K562 (cell line): ENCODE data around the gene GMPR2. TPM values are rescaled to one million over a fixed set of nuclear protein-coding genes. Genes with fewer than 3 reads are reported as not detected.

ENCODE experiments used
- ETS2 ChIP-seq: IDR thresholded peaks from 2 replicates; pipeline ENCODE4 v1.6.1; 2016; ENCODE audit warnings: borderline replicate concordance, missing genetic modification characterization, mild to moderate bottlenecking, moderate library complexity, missing compliant biosample characterization; ENCODE audit not compliant: poor library complexity, severe bottlenecking
- FOSL1 ChIP-seq: fragments of 200-800 bp; sonication (Bioruptor generic); conservative IDR thresholded peaks from 2 replicates; pipeline ENCODE4 v1.6.1; 2016; ENCODE audit warnings: missing genetic modification characterization, missing compliant biosample characterization
- FOXP1 ChIP-seq: sonication (generic); formaldehyde crosslinking; IDR thresholded peaks from 2 replicates; pipeline ENCODE4 v1.8.0; 2022; ENCODE audit warnings: mild to moderate bottlenecking, missing genetic modification reagents
- GTF3C2 ChIP-seq: IDR thresholded peaks from 3 replicates; pipeline ENCODE4 v1.6.1; 2011; ENCODE audit warnings: borderline replicate concordance, mild to moderate bottlenecking, moderate library complexity; ENCODE audit not compliant: insufficient read length; ENCODE audit errors: extremely low read depth
- HCFC1 ChIP-seq: IDR thresholded peaks from 2 replicates; pipeline ENCODE4 v1.6.1; 2012; ENCODE audit warnings: low read depth, low read length, improper control_type of control experiment
- IFI16 ChIP-seq: fragments of 250-450 bp; sonication (Bioruptor Pico); IDR thresholded peaks from 2 replicates; pipeline ENCODE4 v2.1.2; 2022; ENCODE audit warnings: mild to moderate bottlenecking, inconsistent platforms
- L3MBTL2 ChIP-seq: fragments of 450-650 bp; IDR thresholded peaks from 2 replicates; pipeline ENCODE4 v1.6.1; 2016; ENCODE audit warnings: mild to moderate bottlenecking, moderate library complexity
- NUFIP1 ChIP-seq: fragments of 450-650 bp; IDR thresholded peaks from 2 replicates; pipeline ENCODE4 v1.6.1; 2018; ENCODE audit not compliant: partially characterized antibody
- THAP12 ChIP-seq: fragments of 250-450 bp; sonication (Bioruptor Pico); IDR thresholded peaks from 2 replicates; pipeline ENCODE4 v1.9.0; 2021; ENCODE audit warnings: mild to moderate bottlenecking, inconsistent platforms
- ZBTB34 ChIP-seq: fragments of 250-450 bp; sonication (Bioruptor Pico); IDR thresholded peaks from 2 replicates; pipeline ENCODE4 v1.8.0; 2021; ENCODE audit warnings: mild to moderate bottlenecking, moderate library complexity
- ZEB2 ChIP-seq: fragments of 450-650 bp; IDR thresholded peaks from 2 replicates; pipeline ENCODE4 v1.6.1; 2016
- ZNF124 ChIP-seq: sonication (generic); formaldehyde crosslinking; IDR thresholded peaks from 2 replicates; pipeline ENCODE4 v1.8.1; 2022; ENCODE audit warnings: missing genetic modification reagents
- ZNF174 ChIP-seq: fragments of 250-450 bp; sonication (Bioruptor Pico); IDR thresholded peaks from 2 replicates; pipeline ENCODE4 v1.4.0; 2020; ENCODE audit warnings: mild to moderate bottlenecking
- ZNF507 ChIP-seq: conservative IDR thresholded peaks from 2 replicates; pipeline ENCODE4 v1.6.1; 2017; ENCODE audit warnings: missing genetic modification characterization, missing compliant biosample characterization
- ZNF586 ChIP-seq: fragments of 450-650 bp; formaldehyde crosslinking; conservative IDR thresholded peaks from 2 replicates; pipeline ENCODE4 v1.4.0; 2020; ENCODE audit warnings: mild to moderate bottlenecking, moderate library complexity
- ZNF707 ChIP-seq: fragments of 250-450 bp; sonication (Bioruptor Pico); conservative IDR thresholded peaks from 2 replicates; pipeline ENCODE4 v1.8.0; 2022; ENCODE audit warnings: inconsistent platforms, mild to moderate bottlenecking, moderate library complexity
- polyA plus RNA-seq, 8 experiments: library from polyadenylated mRNA; depleted of rRNA in 4 of 8; stranded (reverse) in 5 of 8; unstranded in 3 of 8; fragments of >200 nt; fragmentation: Nextera tagmentation in 2 of 8; fragmentation: Illumina TruSeq in 1 of 8; extraction: Ambion mirVana in 2 of 8; extraction: Trizol in 1 of 8; gene quantifications; 2 replicates each; pipeline versions ENCODE4 v1.2.1 to v1.2.3, GENCODE V29; 2011 to 2014; ENCODE audit warnings: inconsistent platforms in 1 of 8, missing spikeins in 1 of 8
- total RNA-seq, 7 experiments: library from RNA; depleted of rRNA in 6 of 7; stranded (reverse); fragments of >200 nt in 6 of 7; fragmentation: Illumina TruSeq in 2 of 7; extraction: Trizol in 2 of 7; gene quantifications; 2 replicates each; pipeline versions ENCODE4 v1.2.1 to v1.2.3, GENCODE V29; 2011 to 2021; ENCODE audit warnings: low replicate concordance in 1 of 7
- TF ChIP-seq, protein P1 (sequence below): fragments of 250-450 bp; sonication (Bioruptor Pico); IDR thresholded peaks from 2 replicates; pipeline ENCODE4 v1.5.0; 2022; ENCODE audit warnings: mild to moderate bottlenecking
- TF ChIP-seq, protein P2 (sequence below): fragments of 250-450 bp; sonication (Bioruptor Pico); IDR thresholded peaks from 2 replicates; pipeline ENCODE4 v1.5.0; 2020; ENCODE audit warnings: mild to moderate bottlenecking

Gene GMPR2
- total and polyA plus RNA-seq, 9 of the 15 experiments (the other 6 are each of a cell fraction or from before 2014, with no cell fraction given): 26.4 to 67.4 (median 36.3) TPM

GRCh38 chr14:24271134-24271833, 38.6 kb downstream of the GMPR2 start, which contains the start of gene RABGGTA (continued):
- TF ChIP-seq ZBTB34 (CRISPR knock-in tag) (no peak), L3MBTL2 (peak; percentile 91), GTF3C2 (no peak), FOSL1 (tag) (0 out of 2 replicates have a peak, but pooled peaks have one; percentile 25), ETS2 (tag) (no peak), ZNF507 (tag) (no peak), HCFC1 (peak; percentile 77), ZEB2 (peak; percentile 80), IFI16 (no peak), NUFIP1 (no peak), THAP12 (CRISPR knock-in tag) (peak; percentile 99), ZNF124 (no peak), ZNF586 (CRISPR knock-in tag) (no peak), FOXP1 (CRISPR knock-in tag) (no peak), ZNF707 (no peak), ZNF174 (CRISPR knock-in tag) (no peak)
- TF ChIP-seq, protein P1, sequence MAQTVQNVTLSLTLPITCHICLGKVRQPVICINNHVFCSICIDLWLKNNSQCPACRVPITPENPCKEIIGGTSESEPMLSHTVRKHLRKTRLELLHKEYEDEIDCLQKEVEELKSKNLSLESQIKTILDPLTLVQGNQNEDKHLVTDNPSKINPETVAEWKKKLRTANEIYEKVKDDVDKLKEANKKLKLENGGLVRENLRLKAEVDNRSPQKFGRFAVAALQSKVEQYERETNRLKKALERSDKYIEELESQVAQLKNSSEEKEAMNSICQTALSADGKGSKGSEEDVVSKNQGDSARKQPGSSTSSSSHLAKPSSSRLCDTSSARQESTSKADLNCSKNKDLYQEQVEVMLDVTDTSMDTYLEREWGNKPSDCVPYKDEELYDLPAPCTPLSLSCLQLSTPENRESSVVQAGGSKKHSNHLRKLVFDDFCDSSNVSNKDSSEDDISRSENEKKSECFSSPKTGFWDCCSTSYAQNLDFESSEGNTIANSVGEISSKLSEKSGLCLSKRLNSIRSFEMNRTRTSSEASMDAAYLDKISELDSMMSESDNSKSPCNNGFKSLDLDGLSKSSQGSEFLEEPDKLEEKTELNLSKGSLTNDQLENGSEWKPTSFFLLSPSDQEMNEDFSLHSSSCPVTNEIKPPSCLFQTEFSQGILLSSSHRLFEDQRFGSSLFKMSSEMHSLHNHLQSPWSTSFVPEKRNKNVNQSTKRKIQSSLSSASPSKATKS (CRISPR knock-in tag): no peak
- TF ChIP-seq, protein P2, sequence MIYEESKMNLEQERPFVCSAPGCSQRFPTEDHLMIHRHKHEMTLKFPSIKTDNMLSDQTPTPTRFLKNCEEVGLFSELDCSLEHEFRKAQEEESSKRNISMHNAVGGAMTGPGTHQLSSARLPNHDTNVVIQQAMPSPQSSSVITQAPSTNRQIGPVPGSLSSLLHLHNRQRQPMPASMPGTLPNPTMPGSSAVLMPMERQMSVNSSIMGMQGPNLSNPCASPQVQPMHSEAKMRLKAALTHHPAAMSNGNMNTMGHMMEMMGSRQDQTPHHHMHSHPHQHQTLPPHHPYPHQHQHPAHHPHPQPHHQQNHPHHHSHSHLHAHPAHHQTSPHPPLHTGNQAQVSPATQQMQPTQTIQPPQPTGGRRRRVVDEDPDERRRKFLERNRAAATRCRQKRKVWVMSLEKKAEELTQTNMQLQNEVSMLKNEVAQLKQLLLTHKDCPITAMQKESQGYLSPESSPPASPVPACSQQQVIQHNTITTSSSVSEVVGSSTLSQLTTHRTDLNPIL: no peak
